AG10803 (cell line): ENCODE results near the gene NCF4.

Experiments
- DNase-seq: peaks from one replicate; pipeline ENCODE4 v3.0.0; 2010; ENCODE audit warnings: low read depth
- H3K4me3 ChIP-seq: 2 replicates; pipeline ENCODE4 v1.5.1; 2011; ENCODE audit warnings: mild to moderate bottlenecking, low read length, control low read depth
- CTCF ChIP-seq: conservative IDR thresholded peaks from 2 replicates; pipeline ENCODE4 v1.5.1; 2011; ENCODE audit warnings: mild to moderate bottlenecking, low read length, control low read depth, inconsistent platforms

Gene NCF4

DNA sequence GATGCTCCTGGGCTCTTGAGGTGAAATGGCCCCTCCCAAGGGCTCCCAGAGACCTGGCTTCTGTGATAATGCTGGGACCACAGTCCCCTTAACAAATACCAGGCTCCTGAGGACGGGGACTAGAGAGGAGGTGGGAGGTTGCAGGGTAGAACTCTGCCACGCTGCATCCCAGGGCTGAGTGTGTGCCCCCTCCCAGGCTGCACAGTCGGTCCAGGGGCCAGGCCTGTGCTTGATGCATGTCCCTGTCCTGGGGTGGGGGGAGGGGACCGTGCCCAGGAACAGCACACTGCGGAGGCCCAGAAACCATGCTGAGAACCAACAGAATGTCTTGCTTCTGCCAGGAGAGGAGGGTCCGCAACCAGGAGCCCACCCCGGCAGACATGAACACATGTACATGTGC is 61.9 kb downstream of the NCF4 start:
- no peak overlapping the region for H3K4me3 ChIP-seq
- DNase-seq: no peak
- TF ChIP-seq CTCF: no peak

GRCh38 chr22:36923131-36923788 is 62.5 kb downstream of the NCF4 start:
- H3K4me3 ChIP-seq: no peak overlapping the region
- no peak for DNase-seq
- TF ChIP-seq CTCF: no peak

- no peak overlapping the region for H3K4me3 ChIP-seq
- DNase-seq: no peak
- TF ChIP-seq CTCF: no peak
Measured at GRCh38 chr22:36924151-36924698, 63.4 kb downstream of the NCF4 start.

GRCh38 chr22:36925388-36926290 is 64.8 kb downstream of the NCF4 start:
- DNase-seq: peak; percentile 4
- H3K4me3 ChIP-seq: no peak overlapping the region
- no peak for TF ChIP-seq CTCF

GRCh38 chr22:36926309-36926708 is 65.5 kb downstream of the NCF4 start:
- no peak overlapping the region for H3K4me3 ChIP-seq
- no peak for DNase-seq
- TF ChIP-seq CTCF: no peak

DNA sequence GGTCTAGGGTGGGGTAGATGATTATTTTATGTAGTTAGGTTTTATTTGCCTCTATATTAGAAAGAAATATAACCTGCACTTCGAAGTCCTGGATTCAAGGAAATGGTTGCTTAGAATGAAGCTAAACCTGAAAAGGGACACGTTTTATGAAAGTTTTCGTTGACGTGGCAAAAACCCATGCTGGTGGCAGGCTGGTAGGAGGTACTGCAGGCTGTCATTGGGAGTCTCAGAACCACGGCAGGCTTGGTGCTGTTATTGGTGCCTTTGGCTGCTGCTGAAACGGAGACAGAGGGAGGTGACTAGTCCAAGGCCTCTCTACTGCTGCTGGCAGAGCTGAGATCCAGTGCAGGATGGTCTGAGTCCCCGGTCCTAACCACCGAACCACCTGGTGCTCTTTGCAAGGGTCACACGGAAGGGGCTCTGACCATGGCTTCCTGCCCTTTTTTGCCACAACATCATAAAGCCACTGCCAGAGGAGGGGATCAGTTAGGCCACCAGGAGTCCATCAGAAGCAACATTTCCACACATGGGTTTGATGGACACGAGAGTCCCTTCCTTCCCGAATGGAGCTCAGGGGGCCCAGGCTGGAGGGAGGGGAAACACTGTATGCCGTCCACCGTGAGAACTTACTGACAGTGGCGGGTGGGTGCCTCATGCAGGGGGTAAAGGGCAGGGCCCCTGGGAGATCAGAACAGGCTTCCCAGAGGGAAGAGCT is 66.1 kb downstream of the NCF4 start:
- TF ChIP-seq CTCF: no peak
- DNase-seq: no peak
- no peak overlapping the region for H3K4me3 ChIP-seq
